SK-N-SH (cell line): ENCODE results near the gene LSM3. TPM values are rescaled to one million over a fixed set of nuclear protein-coding genes. Genes with fewer than 3 reads are reported as not detected.

Experiments
- CTCF ChIA-PET: fragments of 300-600, 350-600 bp; formaldehyde crosslinking; extraction: SDS; loops from one replicate; lab custom pipeline; 2021; lab: Yijun Ruan, JAX
- POLR2A ChIA-PET: fragments of 350-600 bp; sonication (Branson Sonifier 250); formaldehyde crosslinking; extraction: SDS; loops from one replicate; lab custom pipeline; 2020; ENCODE audit warnings: antibody characterized with exemption, inconsistent platforms; lab: Yijun Ruan, JAX
- DNase-seq: peaks from one replicate; pipeline ENCODE4 v3.0.0; 2012
- H2AFZ ChIP-seq: fragments of 200-600 bp; sonication (generic); 2 replicates; pipeline ENCODE4 v1.8.1; 2016; ENCODE audit warnings: antibody characterized with exemption, mild to moderate bottlenecking, low read depth
- H3F3A ChIP-seq: fragments of 200-600 bp; sonication (generic); replicated peaks from 2 replicates; pipeline ENCODE3; 2016; ENCODE audit warnings: antibody characterized with exemption, mild to moderate bottlenecking; ENCODE audit not compliant: insufficient read depth
- H3K27ac ChIP-seq, 2 experiments: fragments of 200-500 bp in 1 of 2; fragments of 200-600 bp in 1 of 2; sonication (Bioruptor generic) in 1 of 2; sonication (generic), shearing (Covaris generic) in 1 of 2; 2 replicates each; pipeline versions ENCODE4 v1.5.1 to v1.6.1; 2014 to 2016; ENCODE audit warnings: low read depth in 2 of 2, inconsistent platforms in 1 of 2, low read length in 1 of 2, mild to moderate bottlenecking in 1 of 2, mixed read lengths in 1 of 2
- H3K27me3 ChIP-seq: fragments of 200-600 bp; sonication (generic), shearing (Covaris generic); 2 replicates; pipeline ENCODE4 v1.6.1; 2016; ENCODE audit warnings: mixed run types; ENCODE audit not compliant: insufficient read depth
- H3K36me3 ChIP-seq, 2 experiments: fragments of 200-500 bp in 1 of 2; fragments of 200-600 bp in 1 of 2; sonication (Bioruptor generic) in 1 of 2; sonication (generic) in 1 of 2; replicated peaks in 1 of 2; 2 replicates each; pipeline versions ENCODE3 to v1.5.1; 2014 to 2016; ENCODE audit warnings: low read length in 1 of 2, mild to moderate bottlenecking in 1 of 2; ENCODE audit not compliant: insufficient read depth in 2 of 2, control insufficient read depth in 1 of 2
- H3K4me1 ChIP-seq, 2 experiments: fragments of 200-500 bp in 1 of 2; fragments of 200-600 bp in 1 of 2; sonication (Bioruptor generic) in 1 of 2; sonication (generic), shearing (Covaris generic) in 1 of 2; 2 replicates each; pipeline versions ENCODE4 v1.5.1 to v1.6.1; 2014 to 2016; ENCODE audit warnings: low read depth in 1 of 2, low read length in 1 of 2, mixed run types in 1 of 2; ENCODE audit not compliant: insufficient read depth in 2 of 2, control insufficient read depth in 1 of 2
- H3K4me2 ChIP-seq: fragments of 200-600 bp; sonication (generic), shearing (Covaris generic); 2 replicates; pipeline ENCODE4 v1.6.1; 2017; ENCODE audit warnings: mixed run types
- H3K4me3 ChIP-seq, 2 experiments: fragments of 200-500 bp in 1 of 2; fragments of 200-600 bp in 1 of 2; sonication (Bioruptor generic) in 1 of 2; sonication (generic), shearing (Covaris generic) in 1 of 2; 2 replicates each; pipeline versions ENCODE4 v1.5.1 to v1.8.1; 2014 to 2016; ENCODE audit warnings: low read depth in 2 of 2, inconsistent platforms in 1 of 2, low read length in 1 of 2, mild to moderate bottlenecking in 1 of 2, mixed read lengths in 1 of 2, moderate library complexity in 1 of 2
- H3K79me2 ChIP-seq: fragments of 200-600 bp; sonication (generic); 2 replicates; pipeline ENCODE4 v1.8.1; 2017; ENCODE audit warnings: mild to moderate bottlenecking; ENCODE audit not compliant: insufficient read depth
- H3K9ac ChIP-seq: fragments of 200-600 bp; sonication (generic); 2 replicates; pipeline ENCODE4 v1.6.1; 2017; ENCODE audit warnings: mixed run types
- H3K9me2 ChIP-seq: fragments of 200-600 bp; sonication (generic); 2 replicates; pipeline ENCODE4 v1.6.1; 2017; ENCODE audit warnings: mixed run types
- H3K9me3 ChIP-seq: fragments of 200-600 bp; sonication (generic); 2 replicates; pipeline ENCODE4 v1.6.1; 2017; ENCODE audit warnings: mixed run types, mild to moderate bottlenecking, moderate library complexity
- H4K20me1 ChIP-seq: fragments of 200-600 bp; sonication (generic); 2 replicates; pipeline ENCODE4 v1.6.1; 2017; ENCODE audit warnings: mild to moderate bottlenecking, mixed run types; ENCODE audit not compliant: insufficient read depth
- CHD2 ChIP-seq: fragments of 150-350 bp; IDR thresholded peaks from 2 replicates; pipeline ENCODE4 v1.6.1; 2018; ENCODE audit warnings: low read length; ENCODE audit not compliant: partially characterized antibody
- ELF1 ChIP-seq: IDR thresholded peaks from 2 replicates; pipeline ENCODE4 v1.4.0; 2012
- EP300 ChIP-seq, 2 experiments: IDR thresholded peaks; 2 replicates each; pipeline versions ENCODE4 v1.4.0 to v1.6.1; 2012; ENCODE audit warnings: borderline replicate concordance in 1 of 2, low read depth in 1 of 2, low read length in 1 of 2
- FOSL2 ChIP-seq: IDR thresholded peaks from 2 replicates; pipeline ENCODE4 v1.4.0; 2012; ENCODE audit warnings: low read depth, mild to moderate bottlenecking, moderate library complexity, borderline replicate concordance
- FOXM1 ChIP-seq: IDR thresholded peaks from 2 replicates; pipeline ENCODE4 v1.4.0; 2012; ENCODE audit warnings: low read depth, mild to moderate bottlenecking
- JUND ChIP-seq: IDR thresholded peaks from 2 replicates; pipeline ENCODE4 v1.4.0; 2012
- MEF2A ChIP-seq: IDR thresholded peaks from 2 replicates; pipeline ENCODE4 v1.4.0; 2012; ENCODE audit warnings: low read depth, borderline replicate concordance
- NFIC ChIP-seq: IDR thresholded peaks from 2 replicates; pipeline ENCODE4 v1.4.0; 2012; ENCODE audit warnings: borderline replicate concordance
- RXRA ChIP-seq: IDR thresholded peaks from 2 replicates; pipeline ENCODE4 v1.4.0; 2012; ENCODE audit warnings: low read depth, mild to moderate bottlenecking, borderline replicate concordance
- SIN3A ChIP-seq: IDR thresholded peaks from 2 replicates; pipeline ENCODE4 v1.6.1; 2012; ENCODE audit warnings: low read depth, mild to moderate bottlenecking, low read length, moderate library complexity, borderline replicate concordance
- TCF12 ChIP-seq: IDR thresholded peaks from 2 replicates; pipeline ENCODE4 v1.4.0; 2012
- TEAD4 ChIP-seq: IDR thresholded peaks from 2 replicates; pipeline ENCODE4 v1.4.0; 2012; ENCODE audit warnings: mild to moderate bottlenecking, borderline replicate concordance; ENCODE audit not compliant: insufficient read depth
- YY1 ChIP-seq: IDR thresholded peaks from 2 replicates; pipeline ENCODE4 v1.4.0; 2012; ENCODE audit warnings: low read depth, mild to moderate bottlenecking
- WGBS: methylation state at CpG from one replicate; pipeline ENCODE4 v1.1.6; 2017; ENCODE audit warnings: low lambda C conversion rate; 5-methylcytosine and 5-hydroxymethylcytosine counted together
- polyA plus RNA-seq, 3 experiments: library from polyadenylated mRNA; depleted of rRNA; stranded (reverse); fragments of >200 nt; gene quantifications; 2 replicates each; pipeline ENCODE4 v1.2.3, GENCODE V29; 2012
- TF ChIP-seq, protein P1 (sequence below): IDR thresholded peaks from 2 replicates; pipeline ENCODE4 v1.6.1; 2012; ENCODE audit warnings: mild to moderate bottlenecking, low read depth, low read length, moderate library complexity
- TF ChIP-seq, protein P2 (sequence below): fragments of 200-600 bp; sonication (generic); IDR thresholded peaks from 2 replicates; pipeline ENCODE4 v1.6.1; 2017; ENCODE audit warnings: antibody characterized with exemption, mild to moderate bottlenecking, moderate library complexity
- TF ChIP-seq, protein P3 (sequence below): IDR thresholded peaks from 2 replicates; pipeline ENCODE4 v1.4.0; 2012; ENCODE audit warnings: low read depth, borderline replicate concordance
- TF ChIP-seq, protein P4 (sequence below): IDR thresholded peaks from 2 replicates; pipeline ENCODE4; 2012
- TF ChIP-seq, protein P5 (sequence below): IDR thresholded peaks from 2 replicates; pipeline ENCODE4 v1.4.0; 2012; ENCODE audit warnings: low read depth, borderline replicate concordance
- TF ChIP-seq, protein P6 (sequence below): IDR thresholded peaks from 2 replicates; pipeline ENCODE4 v1.4.0; 2012; ENCODE audit warnings: low read depth
- TF ChIP-seq, protein P7 (sequence below): fragments of 150-350 bp; IDR thresholded peaks from 2 replicates; pipeline ENCODE4 v1.6.1; 2016; ENCODE audit warnings: mild to moderate bottlenecking, low read depth, low read length

Gene LSM3
- polyA plus RNA-seq, 1 of the 3 experiments (the other 2 are of a cell fraction) = 5.1 TPM

DNA sequence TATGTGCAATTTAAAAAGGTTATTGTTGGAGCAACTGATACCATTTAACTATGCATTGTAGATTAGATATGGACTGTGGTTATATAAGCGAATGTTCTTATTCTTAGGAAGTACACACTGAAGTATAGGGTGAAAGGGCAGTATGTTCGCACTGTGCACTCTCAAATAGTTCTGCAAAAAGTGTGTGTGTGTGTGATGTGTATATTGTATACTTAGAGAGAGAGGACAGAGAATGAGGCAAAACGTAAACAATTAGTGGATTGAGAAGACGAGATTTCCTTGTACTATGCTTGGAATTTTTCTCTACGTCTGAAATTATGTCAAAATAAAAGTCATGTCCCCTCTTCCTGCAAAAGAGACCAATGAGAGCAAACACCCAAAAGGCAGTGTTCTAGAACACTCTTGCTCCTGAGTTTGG, 30.4 kb downstream of the LSM3 start:
- Histone ChIP-seq H3K27me3 (no peaks in the 10 kb centered on the region), H3K27ac (peak overlapping the region in 1 of 2 experiments; percentile 82; a peak in 1 of 4 replicates), H3F3A (peaks cover 19% of the 10 kb centered on the region), H3K4me3 (no peak overlapping the region), H2AFZ (no peak overlapping the region), H3K9me2 (no peaks in the 10 kb centered on the region), H3K36me3 (no peaks in the 10 kb centered on the region), H4K20me1 (no peaks in the 10 kb centered on the region), H3K9ac (no peak overlapping the region), H3K4me1 (peaks cover 4 to 10% of the 10 kb centered on the region in 2 experiments; a peak in 2 of 4 replicates), H3K9me3 (no peaks in the 10 kb centered on the region), H3K4me2 (no peak overlapping the region), H3K79me2 (no peaks in the 10 kb centered on the region)
- WGBS = 76% methylated on average over 5 of the region's 5 CpGs
- TF ChIP-seq TCF12 = no peak
- TF ChIP-seq, protein P1, sequence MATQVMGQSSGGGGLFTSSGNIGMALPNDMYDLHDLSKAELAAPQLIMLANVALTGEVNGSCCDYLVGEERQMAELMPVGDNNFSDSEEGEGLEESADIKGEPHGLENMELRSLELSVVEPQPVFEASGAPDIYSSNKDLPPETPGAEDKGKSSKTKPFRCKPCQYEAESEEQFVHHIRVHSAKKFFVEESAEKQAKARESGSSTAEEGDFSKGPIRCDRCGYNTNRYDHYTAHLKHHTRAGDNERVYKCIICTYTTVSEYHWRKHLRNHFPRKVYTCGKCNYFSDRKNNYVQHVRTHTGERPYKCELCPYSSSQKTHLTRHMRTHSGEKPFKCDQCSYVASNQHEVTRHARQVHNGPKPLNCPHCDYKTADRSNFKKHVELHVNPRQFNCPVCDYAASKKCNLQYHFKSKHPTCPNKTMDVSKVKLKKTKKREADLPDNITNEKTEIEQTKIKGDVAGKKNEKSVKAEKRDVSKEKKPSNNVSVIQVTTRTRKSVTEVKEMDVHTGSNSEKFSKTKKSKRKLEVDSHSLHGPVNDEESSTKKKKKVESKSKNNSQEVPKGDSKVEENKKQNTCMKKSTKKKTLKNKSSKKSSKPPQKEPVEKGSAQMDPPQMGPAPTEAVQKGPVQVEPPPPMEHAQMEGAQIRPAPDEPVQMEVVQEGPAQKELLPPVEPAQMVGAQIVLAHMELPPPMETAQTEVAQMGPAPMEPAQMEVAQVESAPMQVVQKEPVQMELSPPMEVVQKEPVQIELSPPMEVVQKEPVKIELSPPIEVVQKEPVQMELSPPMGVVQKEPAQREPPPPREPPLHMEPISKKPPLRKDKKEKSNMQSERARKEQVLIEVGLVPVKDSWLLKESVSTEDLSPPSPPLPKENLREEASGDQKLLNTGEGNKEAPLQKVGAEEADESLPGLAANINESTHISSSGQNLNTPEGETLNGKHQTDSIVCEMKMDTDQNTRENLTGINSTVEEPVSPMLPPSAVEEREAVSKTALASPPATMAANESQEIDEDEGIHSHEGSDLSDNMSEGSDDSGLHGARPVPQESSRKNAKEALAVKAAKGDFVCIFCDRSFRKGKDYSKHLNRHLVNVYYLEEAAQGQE = no peak
- no peak for TF ChIP-seq SIN3A
- TF ChIP-seq RXRA = no peak
- TF ChIP-seq, protein P2, sequence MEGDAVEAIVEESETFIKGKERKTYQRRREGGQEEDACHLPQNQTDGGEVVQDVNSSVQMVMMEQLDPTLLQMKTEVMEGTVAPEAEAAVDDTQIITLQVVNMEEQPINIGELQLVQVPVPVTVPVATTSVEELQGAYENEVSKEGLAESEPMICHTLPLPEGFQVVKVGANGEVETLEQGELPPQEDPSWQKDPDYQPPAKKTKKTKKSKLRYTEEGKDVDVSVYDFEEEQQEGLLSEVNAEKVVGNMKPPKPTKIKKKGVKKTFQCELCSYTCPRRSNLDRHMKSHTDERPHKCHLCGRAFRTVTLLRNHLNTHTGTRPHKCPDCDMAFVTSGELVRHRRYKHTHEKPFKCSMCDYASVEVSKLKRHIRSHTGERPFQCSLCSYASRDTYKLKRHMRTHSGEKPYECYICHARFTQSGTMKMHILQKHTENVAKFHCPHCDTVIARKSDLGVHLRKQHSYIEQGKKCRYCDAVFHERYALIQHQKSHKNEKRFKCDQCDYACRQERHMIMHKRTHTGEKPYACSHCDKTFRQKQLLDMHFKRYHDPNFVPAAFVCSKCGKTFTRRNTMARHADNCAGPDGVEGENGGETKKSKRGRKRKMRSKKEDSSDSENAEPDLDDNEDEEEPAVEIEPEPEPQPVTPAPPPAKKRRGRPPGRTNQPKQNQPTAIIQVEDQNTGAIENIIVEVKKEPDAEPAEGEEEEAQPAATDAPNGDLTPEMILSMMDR = no peak
- TF ChIP-seq JUND = no peak
- TF ChIP-seq FOSL2 = no peak
- no peak for TF ChIP-seq FOXM1
- TF ChIP-seq MEF2A = no peak
- TF ChIP-seq CHD2 = no peak
- TF ChIP-seq, protein P3, sequence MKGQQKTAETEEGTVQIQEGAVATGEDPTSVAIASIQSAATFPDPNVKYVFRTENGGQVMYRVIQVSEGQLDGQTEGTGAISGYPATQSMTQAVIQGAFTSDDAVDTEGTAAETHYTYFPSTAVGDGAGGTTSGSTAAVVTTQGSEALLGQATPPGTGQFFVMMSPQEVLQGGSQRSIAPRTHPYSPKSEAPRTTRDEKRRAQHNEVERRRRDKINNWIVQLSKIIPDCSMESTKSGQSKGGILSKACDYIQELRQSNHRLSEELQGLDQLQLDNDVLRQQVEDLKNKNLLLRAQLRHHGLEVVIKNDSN = no peak
- TF ChIP-seq, protein P4, sequence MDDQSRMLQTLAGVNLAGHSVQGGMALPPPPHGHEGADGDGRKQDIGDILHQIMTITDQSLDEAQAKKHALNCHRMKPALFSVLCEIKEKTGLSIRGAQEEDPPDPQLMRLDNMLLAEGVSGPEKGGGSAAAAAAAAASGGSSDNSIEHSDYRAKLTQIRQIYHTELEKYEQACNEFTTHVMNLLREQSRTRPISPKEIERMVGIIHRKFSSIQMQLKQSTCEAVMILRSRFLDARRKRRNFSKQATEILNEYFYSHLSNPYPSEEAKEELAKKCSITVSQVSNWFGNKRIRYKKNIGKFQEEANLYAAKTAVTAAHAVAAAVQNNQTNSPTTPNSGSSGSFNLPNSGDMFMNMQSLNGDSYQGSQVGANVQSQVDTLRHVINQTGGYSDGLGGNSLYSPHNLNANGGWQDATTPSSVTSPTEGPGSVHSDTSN = no peak
- TF ChIP-seq, protein P5, sequence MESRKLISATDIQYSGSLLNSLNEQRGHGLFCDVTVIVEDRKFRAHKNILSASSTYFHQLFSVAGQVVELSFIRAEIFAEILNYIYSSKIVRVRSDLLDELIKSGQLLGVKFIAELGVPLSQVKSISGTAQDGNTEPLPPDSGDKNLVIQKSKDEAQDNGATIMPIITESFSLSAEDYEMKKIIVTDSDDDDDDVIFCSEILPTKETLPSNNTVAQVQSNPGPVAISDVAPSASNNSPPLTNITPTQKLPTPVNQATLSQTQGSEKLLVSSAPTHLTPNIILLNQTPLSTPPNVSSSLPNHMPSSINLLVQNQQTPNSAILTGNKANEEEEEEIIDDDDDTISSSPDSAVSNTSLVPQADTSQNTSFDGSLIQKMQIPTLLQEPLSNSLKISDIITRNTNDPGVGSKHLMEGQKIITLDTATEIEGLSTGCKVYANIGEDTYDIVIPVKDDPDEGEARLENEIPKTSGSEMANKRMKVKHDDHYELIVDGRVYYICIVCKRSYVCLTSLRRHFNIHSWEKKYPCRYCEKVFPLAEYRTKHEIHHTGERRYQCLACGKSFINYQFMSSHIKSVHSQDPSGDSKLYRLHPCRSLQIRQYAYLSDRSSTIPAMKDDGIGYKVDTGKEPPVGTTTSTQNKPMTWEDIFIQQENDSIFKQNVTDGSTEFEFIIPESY = no peak
- no peak for TF ChIP-seq TEAD4
- TF ChIP-seq, protein P6, sequence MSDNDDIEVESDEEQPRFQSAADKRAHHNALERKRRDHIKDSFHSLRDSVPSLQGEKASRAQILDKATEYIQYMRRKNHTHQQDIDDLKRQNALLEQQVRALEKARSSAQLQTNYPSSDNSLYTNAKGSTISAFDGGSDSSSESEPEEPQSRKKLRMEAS = no peak
- no peak for TF ChIP-seq ELF1
- TF ChIP-seq, protein P7, sequence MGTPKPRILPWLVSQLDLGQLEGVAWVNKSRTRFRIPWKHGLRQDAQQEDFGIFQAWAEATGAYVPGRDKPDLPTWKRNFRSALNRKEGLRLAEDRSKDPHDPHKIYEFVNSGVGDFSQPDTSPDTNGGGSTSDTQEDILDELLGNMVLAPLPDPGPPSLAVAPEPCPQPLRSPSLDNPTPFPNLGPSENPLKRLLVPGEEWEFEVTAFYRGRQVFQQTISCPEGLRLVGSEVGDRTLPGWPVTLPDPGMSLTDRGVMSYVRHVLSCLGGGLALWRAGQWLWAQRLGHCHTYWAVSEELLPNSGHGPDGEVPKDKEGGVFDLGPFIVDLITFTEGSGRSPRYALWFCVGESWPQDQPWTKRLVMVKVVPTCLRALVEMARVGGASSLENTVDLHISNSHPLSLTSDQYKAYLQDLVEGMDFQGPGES = no peak
- no peak for TF ChIP-seq YY1
- no peak for TF ChIP-seq NFIC
- TF ChIP-seq EP300 (IDR thresholded peaks at IDR 0.05; ENCODE audit: borderline replicate concordance in 1 of 2, low read depth in 1 of 2, low read length in 1 of 2) = no peak
- DNase-seq = no peak
- ChIA-PET POLR2A (no interaction called here), CTCF (interaction anchor here (1.2 kb wide), 1 partner anchor 313 kb away, joined by 3 read pairs; no protein-coding TSS in a partner anchor)
